ENCODE measurements around the gene RBPJL. TPM values are rescaled to one million over a fixed set of nuclear protein-coding genes. Genes with fewer than 3 reads are reported as not detected.

Gene RBPJL
- total and polyA plus RNA-seq, 2 of the 13 experiments (the other 11 are each of a cell fraction or from before 2014, with no cell fraction given) = not detected

DNA sequence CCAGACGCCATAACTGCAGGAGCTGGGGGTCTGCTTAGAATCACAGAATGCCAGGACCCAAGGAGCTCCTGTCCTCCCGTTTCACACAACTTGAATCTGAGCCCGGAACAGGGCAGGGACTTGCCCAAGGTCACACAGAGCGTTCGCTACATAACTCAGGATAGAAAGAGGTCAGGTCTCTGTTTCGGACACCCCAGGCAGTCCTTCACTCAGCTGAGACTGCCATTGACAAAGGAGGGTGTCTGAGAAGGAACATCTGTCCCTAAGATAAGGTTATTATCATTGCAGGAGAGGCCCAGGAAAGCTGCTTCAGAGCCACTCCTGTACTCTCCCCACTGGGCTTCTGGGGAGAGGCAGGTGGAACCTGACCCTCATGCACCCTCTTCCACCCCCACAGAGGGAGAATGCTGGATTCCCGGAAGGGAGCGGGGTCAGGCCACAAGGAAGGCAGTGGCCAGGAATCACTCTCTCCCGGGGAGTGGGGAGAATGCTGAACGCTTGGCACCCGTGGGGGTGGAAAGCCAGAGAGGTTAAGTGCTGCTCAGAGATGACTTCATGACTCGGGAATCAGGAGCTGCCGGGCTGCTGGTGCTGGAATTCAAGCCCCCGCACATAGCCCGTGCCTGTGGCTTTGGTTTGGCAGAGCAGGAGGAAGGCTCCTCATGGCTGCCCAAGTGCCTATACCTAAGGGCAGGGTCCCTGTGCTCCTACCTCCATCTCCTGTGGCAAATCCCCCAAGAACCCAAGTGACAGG is 30.9 kb downstream of the RBPJL start (continued):
- TF ChIP-seq ZNF678 (CRISPR knock-in tag; IDR thresholded peaks at IDR 0.05) (0 out of 2 replicates have a peak, but pooled peaks have one; percentile 16), CREM (IDR thresholded peaks at IDR 0.05) (no peak; the same call in 1 of the 2 replicates), CREM (CRISPR knock-in tag; IDR thresholded peaks at IDR 0.05) (no peak), MBD4 (IDR thresholded peaks at IDR 0.05; ENCODE audit: borderline replicate concordance, low read length) (no peak), HDAC2 (CRISPR knock-in tag; IDR thresholded peaks at IDR 0.05) (peak; percentile 43), ZNF777 (CRISPR knock-in tag; IDR thresholded peaks at IDR 0.05) (no peak), ZNF253 (CRISPR knock-in tag; IDR thresholded peaks at IDR 0.05; ENCODE audit: borderline replicate concordance) (no peak), ZNF251 (CRISPR knock-in tag; IDR thresholded peaks at IDR 0.05) (no peak), BORCS8-MEF2B (CRISPR knock-in tag; IDR thresholded peaks at IDR 0.05) (peak; percentile 83; the same call in 1 of the 2 replicates), NR2C2 (CRISPR knock-in tag; IDR thresholded peaks at IDR 0.05; ENCODE audit: borderline replicate concordance) (peak; percentile 44), ZNF44 (CRISPR knock-in tag; IDR thresholded peaks at IDR 0.05) (no peak), SRF (IDR thresholded peaks at IDR 0.05; ENCODE audit: low read depth, low read length) (no peak), ZNF329 (CRISPR knock-in tag; IDR thresholded peaks at IDR 0.05; ENCODE audit: low read depth) (no peak), ZKSCAN1 (IDR thresholded peaks at IDR 0.05; ENCODE audit: low read length) (no peak), JUNB (CRISPR knock-in tag; IDR thresholded peaks at IDR 0.05; ENCODE audit: borderline replicate concordance) (no peak), CHD2 (IDR thresholded peaks at IDR 0.05; ENCODE audit: low read depth, low read length) (no peak)
- TF ChIP-seq, protein P1, sequence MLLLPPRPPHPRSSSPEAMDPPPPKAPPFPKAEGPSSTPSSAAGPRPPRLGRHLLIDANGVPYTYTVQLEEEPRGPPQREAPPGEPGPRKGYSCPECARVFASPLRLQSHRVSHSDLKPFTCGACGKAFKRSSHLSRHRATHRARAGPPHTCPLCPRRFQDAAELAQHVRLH (CRISPR knock-in tag; IDR thresholded peaks at IDR 0.05; ENCODE audit: borderline replicate concordance, low read depth) = no peak
- TF ChIP-seq, protein P2, sequence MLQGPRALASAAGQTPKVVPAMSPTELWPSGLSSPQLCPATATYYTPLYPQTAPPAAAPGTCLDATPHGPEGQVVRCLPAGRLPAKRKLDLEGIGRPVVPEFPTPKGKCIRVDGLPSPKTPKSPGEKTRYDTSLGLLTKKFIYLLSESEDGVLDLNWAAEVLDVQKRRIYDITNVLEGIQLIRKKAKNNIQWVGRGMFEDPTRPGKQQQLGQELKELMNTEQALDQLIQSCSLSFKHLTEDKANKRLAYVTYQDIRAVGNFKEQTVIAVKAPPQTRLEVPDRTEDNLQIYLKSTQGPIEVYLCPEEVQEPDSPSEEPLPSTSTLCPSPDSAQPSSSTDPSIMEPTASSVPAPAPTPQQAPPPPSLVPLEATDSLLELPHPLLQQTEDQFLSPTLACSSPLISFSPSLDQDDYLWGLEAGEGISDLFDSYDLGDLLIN (CRISPR knock-in tag; IDR thresholded peaks at IDR 0.05; ENCODE audit: borderline replicate concordance) = no peak
- TF ChIP-seq, protein P3, sequence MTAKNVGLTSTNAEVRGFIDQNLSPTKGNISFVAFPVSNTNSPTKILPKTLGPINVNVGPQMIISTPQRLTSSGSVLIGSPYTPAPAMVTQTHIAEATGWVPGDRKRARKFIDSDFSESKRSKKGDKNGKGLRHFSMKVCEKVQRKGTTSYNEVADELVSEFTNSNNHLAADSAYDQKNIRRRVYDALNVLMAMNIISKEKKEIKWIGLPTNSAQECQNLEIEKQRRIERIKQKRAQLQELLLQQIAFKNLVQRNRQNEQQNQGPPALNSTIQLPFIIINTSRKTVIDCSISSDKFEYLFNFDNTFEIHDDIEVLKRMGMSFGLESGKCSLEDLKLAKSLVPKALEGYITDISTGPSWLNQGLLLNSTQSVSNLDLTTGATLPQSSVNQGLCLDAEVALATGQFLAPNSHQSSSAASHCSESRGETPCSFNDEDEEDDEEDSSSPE (CRISPR knock-in tag; IDR thresholded peaks at IDR 0.05) = no peak; the same call in 1 of the 2 replicates
- TF ChIP-seq, protein P4, sequence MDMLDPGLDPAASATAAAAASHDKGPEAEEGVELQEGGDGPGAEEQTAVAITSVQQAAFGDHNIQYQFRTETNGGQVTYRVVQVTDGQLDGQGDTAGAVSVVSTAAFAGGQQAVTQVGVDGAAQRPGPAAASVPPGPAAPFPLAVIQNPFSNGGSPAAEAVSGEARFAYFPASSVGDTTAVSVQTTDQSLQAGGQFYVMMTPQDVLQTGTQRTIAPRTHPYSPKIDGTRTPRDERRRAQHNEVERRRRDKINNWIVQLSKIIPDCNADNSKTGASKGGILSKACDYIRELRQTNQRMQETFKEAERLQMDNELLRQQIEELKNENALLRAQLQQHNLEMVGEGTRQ (IDR thresholded peaks at IDR 0.05; ENCODE audit: low read depth, low read length) = no peak
- TF ChIP-seq, protein P4 (CRISPR knock-in tag; IDR thresholded peaks at IDR 0.05; ENCODE audit: borderline replicate concordance) = no peak
- TF ChIP-seq, protein P5, sequence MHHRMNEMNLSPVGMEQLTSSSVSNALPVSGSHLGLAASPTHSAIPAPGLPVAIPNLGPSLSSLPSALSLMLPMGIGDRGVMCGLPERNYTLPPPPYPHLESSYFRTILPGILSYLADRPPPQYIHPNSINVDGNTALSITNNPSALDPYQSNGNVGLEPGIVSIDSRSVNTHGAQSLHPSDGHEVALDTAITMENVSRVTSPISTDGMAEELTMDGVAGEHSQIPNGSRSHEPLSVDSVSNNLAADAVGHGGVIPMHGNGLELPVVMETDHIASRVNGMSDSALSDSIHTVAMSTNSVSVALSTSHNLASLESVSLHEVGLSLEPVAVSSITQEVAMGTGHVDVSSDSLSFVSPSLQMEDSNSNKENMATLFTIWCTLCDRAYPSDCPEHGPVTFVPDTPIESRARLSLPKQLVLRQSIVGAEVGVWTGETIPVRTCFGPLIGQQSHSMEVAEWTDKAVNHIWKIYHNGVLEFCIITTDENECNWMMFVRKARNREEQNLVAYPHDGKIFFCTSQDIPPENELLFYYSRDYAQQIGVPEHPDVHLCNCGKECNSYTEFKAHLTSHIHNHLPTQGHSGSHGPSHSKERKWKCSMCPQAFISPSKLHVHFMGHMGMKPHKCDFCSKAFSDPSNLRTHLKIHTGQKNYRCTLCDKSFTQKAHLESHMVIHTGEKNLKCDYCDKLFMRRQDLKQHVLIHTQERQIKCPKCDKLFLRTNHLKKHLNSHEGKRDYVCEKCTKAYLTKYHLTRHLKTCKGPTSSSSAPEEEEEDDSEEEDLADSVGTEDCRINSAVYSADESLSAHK (CRISPR knock-in tag; IDR thresholded peaks at IDR 0.05; ENCODE audit: borderline replicate concordance) = no peak
- TF ChIP-seq, protein P6, sequence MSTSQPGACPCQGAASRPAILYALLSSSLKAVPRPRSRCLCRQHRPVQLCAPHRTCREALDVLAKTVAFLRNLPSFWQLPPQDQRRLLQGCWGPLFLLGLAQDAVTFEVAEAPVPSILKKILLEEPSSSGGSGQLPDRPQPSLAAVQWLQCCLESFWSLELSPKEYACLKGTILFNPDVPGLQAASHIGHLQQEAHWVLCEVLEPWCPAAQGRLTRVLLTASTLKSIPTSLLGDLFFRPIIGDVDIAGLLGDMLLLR (CRISPR knock-in tag; IDR thresholded peaks at IDR 0.05) = 0 out of 2 replicates have a peak, but pooled peaks have one; percentile 21

All from HepG2 (cell line).